Subcutaneous abdominal adipose tissue (tissue), 5 donors: Measurements from ENCODE around the gene COPS8.

ENCODE experiments used
- H3K27ac ChIP-seq: one replicate; pipeline ENCODE4 v1.7.0; 2013; ENCODE audit warnings: low read depth, mild to moderate bottlenecking, inconsistent platforms, low read length, moderate library complexity
- H3K27me3 ChIP-seq, 5 donors: one replicate each; pipeline ENCODE4 v1.7.0; 2013; ENCODE audit warnings: low read length in 5 of 5, inconsistent platforms in 1 of 5; ENCODE audit not compliant: control insufficient read depth in 5 of 5, insufficient read depth in 4 of 5
- H3K36me3 ChIP-seq, 5 donors: one replicate each; pipeline ENCODE4 v1.7.0; 2013; ENCODE audit warnings: low read length in 5 of 5; ENCODE audit not compliant: control insufficient read depth in 5 of 5, insufficient read depth in 5 of 5
- H3K4me1 ChIP-seq, 5 donors: one replicate each; pipeline ENCODE4 v1.7.0; 2013; ENCODE audit warnings: low read length in 5 of 5, mild to moderate bottlenecking in 3 of 5, moderate library complexity in 1 of 5; ENCODE audit not compliant: control insufficient read depth in 5 of 5, insufficient read depth in 5 of 5
- H3K4me3 ChIP-seq, 5 donors: one replicate each; pipeline ENCODE4 v1.7.0; 2013; ENCODE audit warnings: low read length in 5 of 5, low read depth in 1 of 5
- H3K9ac ChIP-seq, 5 donors: one replicate each; pipeline ENCODE4 v1.7.0; 2013; ENCODE audit warnings: low read length in 5 of 5, mild to moderate bottlenecking in 4 of 5, moderate library complexity in 3 of 5
- H3K9me3 ChIP-seq, 5 donors: one replicate each; pipeline ENCODE4 v1.7.0; 2013; ENCODE audit warnings: low read length in 5 of 5; ENCODE audit not compliant: control insufficient read depth in 5 of 5
- donor health status: healthy.
- donor health status: healthy.
- donor health status: healthy.
- donor health status: healthy.
- donor health status: healthy.

COPS8 gene

GRCh38 chr2:237139123-237139675 is 53.5 kb downstream of the COPS8 start:
- H3K27me3 ChIP-seq, result peaks cover 0 to 7% (median 0%) of the 10 kb centered on the region in 5 donors
- H3K9ac ChIP-seq, result no peak overlapping the region
- peaks cover 0 to 6% (median 0%) of the 10 kb centered on the region in 5 donors for H3K4me1 ChIP-seq
- no peak overlapping the region for H3K27ac ChIP-seq
- no peaks in the 10 kb centered on the region for H3K9me3 ChIP-seq
- H3K4me3 ChIP-seq, result no peak overlapping the region
- no peaks in the 10 kb centered on the region for H3K36me3 ChIP-seq

GRCh38 chr2:237140689-237141285 is 55.1 kb downstream of the COPS8 start:
- Histone ChIP-seq H3K9me3 (peaks cover 0 to 4% (median 0%) of the 10 kb centered on the region in 5 donors), H3K27ac (peak overlapping the region; percentile 23)

DNA sequence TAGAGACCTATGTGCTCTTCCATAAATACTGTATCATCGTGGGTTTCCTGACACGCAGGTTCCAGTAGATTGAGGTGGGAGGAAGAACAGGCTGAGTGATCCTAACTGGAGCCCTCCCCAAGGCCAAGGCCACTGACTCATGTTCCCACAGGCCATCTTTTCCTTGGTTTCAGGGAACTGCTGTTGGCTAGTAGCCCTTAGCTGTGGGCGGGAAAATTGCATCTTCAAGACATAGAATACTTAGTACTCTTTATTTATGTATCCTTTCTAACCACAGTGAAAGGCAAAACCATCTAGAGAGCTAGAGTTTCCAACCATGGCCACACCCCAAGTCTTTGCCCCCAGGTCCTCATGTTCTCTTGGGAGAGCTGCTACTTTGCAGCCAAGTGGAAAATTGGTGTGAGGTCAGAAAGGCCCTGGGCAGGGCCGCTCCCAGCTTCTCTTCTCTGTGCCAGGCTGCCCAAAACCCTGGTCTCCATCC is 55.9 kb downstream of the COPS8 start:
- H3K36me3 ChIP-seq, result no peaks in the 10 kb centered on the region
- H3K9ac ChIP-seq, result no peak overlapping the region
- peaks cover 0 to 7% (median 0%) of the 10 kb centered on the region in 5 donors for H3K27me3 ChIP-seq
- no peak overlapping the region for H3K4me3 ChIP-seq
- peaks cover 0 to 6% (median 0%) of the 10 kb centered on the region in 5 donors for H3K4me1 ChIP-seq
- peaks cover 3 to 11% (median 5%) of the 10 kb centered on the region in 5 donors for H3K9me3 ChIP-seq
- no peak overlapping the region for H3K27ac ChIP-seq

More at GRCh38 chr2:237140689-237141285, 55.1 kb downstream of the COPS8 start:
- Histone ChIP-seq H3K36me3 (no peaks in the 10 kb centered on the region), H3K4me1 (peaks cover 0 to 6% (median 0%) of the 10 kb centered on the region in 5 donors), H3K4me3 (no peak overlapping the region), H3K9ac (no peak overlapping the region), H3K27me3 (peaks cover 0 to 7% (median 0%) of the 10 kb centered on the region in 5 donors)

GRCh38 chr2:237143118-237143517 is 57.4 kb downstream of the COPS8 start:
- peaks cover 0 to 6% (median 0%) of the 10 kb centered on the region in 5 donors for H3K4me1 ChIP-seq
- no peak overlapping the region for H3K4me3 ChIP-seq
- peaks cover 0 to 7% (median 0%) of the 10 kb centered on the region in 5 donors for H3K27me3 ChIP-seq
- no peaks in the 10 kb centered on the region for H3K36me3 ChIP-seq
- peaks cover 7 to 20% (median 19%) of the 10 kb centered on the region in 5 donors for H3K9me3 ChIP-seq
- H3K9ac ChIP-seq, result no peak overlapping the region
- peak overlapping the region; percentile 58 for H3K27ac ChIP-seq

GRCh38 chr2:237143676-237144440 is 58.2 kb downstream of the COPS8 start:
- Histone ChIP-seq H3K9me3 (peaks cover 7 to 24% (median 22%) of the 10 kb centered on the region in 5 donors), H3K36me3 (no peaks in the 10 kb centered on the region), H3K27ac (peak overlapping the region; percentile 61), H3K27me3 (peaks cover 0 to 7% (median 0%) of the 10 kb centered on the region in 5 donors), H3K4me3 (peak overlapping the region in 2 of 5 donors; percentile 2 to 22), H3K4me1 (peaks cover 0 to 6% (median 0%) of the 10 kb centered on the region in 5 donors), H3K9ac (no peak overlapping the region)

- H3K4me3 ChIP-seq, result peak overlapping the region in 2 of 5 donors; percentile 2 to 18
- peak overlapping the region; percentile 61 for H3K27ac ChIP-seq
- peaks cover 7 to 24% (median 22%) of the 10 kb centered on the region in 5 donors for H3K9me3 ChIP-seq
- peaks cover 0 to 8% (median under 1%) of the 10 kb centered on the region in 5 donors for H3K4me1 ChIP-seq
- peaks cover 0 to 7% (median 0%) of the 10 kb centered on the region in 5 donors for H3K27me3 ChIP-seq
- H3K36me3 ChIP-seq, result no peaks in the 10 kb centered on the region
- no peak overlapping the region for H3K9ac ChIP-seq
Observed at GRCh38 chr2:237144516-237144915, 58.8 kb downstream of the COPS8 start.

- Histone ChIP-seq H3K36me3 (no peaks in the 10 kb centered on the region), H3K27ac (no peak overlapping the region), H3K9ac (no peak overlapping the region), H3K27me3 (peaks cover 0 to 2% (median 0%) of the 10 kb centered on the region in 5 donors), H3K4me1 (peaks cover 0 to 8% (median 2%) of the 10 kb centered on the region in 5 donors), H3K9me3 (peaks cover 7 to 24% (median 22%) of the 10 kb centered on the region in 5 donors), H3K4me3 (no peak overlapping the region)
Observed at GRCh38 chr2:237147317-237147716, 61.6 kb downstream of the COPS8 start.

DNA sequence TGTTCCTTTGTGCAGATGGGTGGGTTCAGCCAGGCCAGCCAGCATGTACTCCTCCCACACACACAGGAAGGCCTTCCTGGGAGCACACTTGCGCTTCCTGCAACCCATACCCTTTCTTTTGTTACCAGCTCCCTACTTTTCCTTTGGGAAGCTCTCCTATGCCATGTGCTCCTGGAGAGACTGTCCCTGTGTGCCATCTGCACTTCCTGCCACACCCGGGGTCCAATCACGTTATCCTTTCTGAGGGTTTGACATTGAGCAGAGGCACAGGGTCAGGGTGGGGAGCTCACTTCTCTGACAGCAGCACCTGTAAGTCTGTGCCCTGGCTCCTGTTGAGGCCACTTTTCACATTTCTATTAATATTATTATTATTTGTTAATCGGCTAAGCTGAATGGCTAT is 62.9 kb downstream of the COPS8 start:
- Histone ChIP-seq H3K4me1 (peaks cover 0 to 8% (median 2%) of the 10 kb centered on the region in 5 donors), H3K36me3 (no peaks in the 10 kb centered on the region), H3K27ac (no peak overlapping the region), H3K4me3 (no peak overlapping the region), H3K9me3 (peaks cover 7 to 24% (median 22%) of the 10 kb centered on the region in 5 donors), H3K9ac (no peak overlapping the region), H3K27me3 (no peaks in the 10 kb centered on the region)

- Histone ChIP-seq H3K4me3 (no peak overlapping the region), H3K36me3 (no peaks in the 10 kb centered on the region), H3K27me3 (no peaks in the 10 kb centered on the region), H3K9ac (no peak overlapping the region), H3K9me3 (peaks cover 7 to 24% (median 22%) of the 10 kb centered on the region in 5 donors), H3K27ac (no peak overlapping the region), H3K4me1 (peaks cover 0 to 8% (median 2%) of the 10 kb centered on the region in 5 donors)
Observed at GRCh38 chr2:237149425-237149824, 63.7 kb downstream of the COPS8 start.
